Gastrocnemius medialis (tissue), 4 donors: ENCODE data around the gene ZRANB3. TPM values are rescaled to one million over a fixed set of nuclear protein-coding genes. Genes with fewer than 3 reads are reported as not detected.

Experiments used
- ATAC-seq, 2 donors: fragments of 150-250 bp; one replicate each; pipeline ENCODE4 v1.9.1; 2016
- DNase-seq, 2 donors: peaks; one replicate each; pipeline ENCODE4 v3.0.0-alpha.2; 2019
- H3K27ac ChIP-seq, 4 donors: fragments of 200-600 bp; sonication (generic); 1 replicate in 1 of 4; 2 replicates in 3 of 4; pipeline ENCODE4 v1.5.1; 2016 to 2018; ENCODE audit warnings: mild to moderate bottlenecking in 2 of 4, moderate library complexity in 1 of 4
- H3K27me3 ChIP-seq, 3 donors: fragments of 200-600 bp; sonication (generic) in 2 of 3; 1 replicate in 1 of 3; 2 replicates in 2 of 3; pipeline versions ENCODE4 v1.5.1 to v1.6.0; 2016 to 2019; ENCODE audit warnings: mild to moderate bottlenecking in 1 of 3, moderate library complexity in 1 of 3
- H3K36me3 ChIP-seq, 2 donors: fragments of 200-600 bp; sonication (generic) in 1 of 2; one replicate each; pipeline ENCODE4 v1.5.1; 2017 to 2018
- H3K4me1 ChIP-seq, 2 donors: fragments of 200-600 bp; sonication (generic) in 1 of 2; one replicate each; pipeline ENCODE4 v1.5.1; 2016 to 2017; ENCODE audit warnings: mild to moderate bottlenecking in 2 of 2
- H3K4me3 ChIP-seq, 4 donors: fragments of 200-600 bp; sonication (generic) in 3 of 4; 1 replicate in 1 of 4; 2 replicates in 3 of 4; pipeline ENCODE4 v1.5.1; 2016 to 2019; ENCODE audit warnings: mild to moderate bottlenecking in 2 of 4
- H3K9me3 ChIP-seq, 3 donors: fragments of 200-600 bp; sonication (generic) in 2 of 3; 1 replicate in 1 of 3; 2 replicates in 2 of 3; pipeline ENCODE4 v1.5.1; 2016 to 2019
- POLR2A ChIP-seq, 2 donors: fragments of 450-650 bp; IDR thresholded peaks; one replicate each; pipeline ENCODE4 v1.6.1; 2017; ENCODE audit warnings: antibody characterized with exemption in 2 of 2, mild to moderate bottlenecking in 2 of 2, moderate library complexity in 2 of 2
- in situ Hi-C, 4 donors: fragments of 200-750 bp; cut with MboI; loops; one replicate each; pipeline versions ENCODE4 v1.15.0 to v1.8.0; 2017; ENCODE audit warnings: low sequenced_read_pairs in 4 of 4
- intact Hi-C: fragments of 100-400 bp; cut with DNase I; formaldehyde crosslinking; loops from one replicate; pipeline ENCODE4 v1.15.1; 2023; ENCODE audit warnings: low total_unique reads
- total RNA-seq, 4 donors: library from RNA; depleted of rRNA; stranded (reverse); fragments of >200 nt; gene quantifications; one replicate each; pipeline versions ENCODE4 v1.1.0 to v1.2.3, GENCODE V29; 2016
- TF ChIP-seq, protein P1 (sequence below), 5 experiments: fragments of 450-650 bp in 3 of 5; fragments of 200-600 bp in 2 of 5; sonication (generic) in 2 of 5; IDR thresholded peaks in 4 of 5; conservative IDR thresholded peaks in 1 of 5; 1 replicate in 4 of 5; 2 replicates in 1 of 5; pipeline ENCODE4 v1.5.1; 2016 to 2019; ENCODE audit warnings: antibody characterized with exemption in 5 of 5, mild to moderate bottlenecking in 3 of 5, moderate library complexity in 3 of 5

ZRANB3 gene
- total RNA-seq, 4 donors from 2014 or later, result 1.9 to 4.8 (median 2.9) TPM

DNA sequence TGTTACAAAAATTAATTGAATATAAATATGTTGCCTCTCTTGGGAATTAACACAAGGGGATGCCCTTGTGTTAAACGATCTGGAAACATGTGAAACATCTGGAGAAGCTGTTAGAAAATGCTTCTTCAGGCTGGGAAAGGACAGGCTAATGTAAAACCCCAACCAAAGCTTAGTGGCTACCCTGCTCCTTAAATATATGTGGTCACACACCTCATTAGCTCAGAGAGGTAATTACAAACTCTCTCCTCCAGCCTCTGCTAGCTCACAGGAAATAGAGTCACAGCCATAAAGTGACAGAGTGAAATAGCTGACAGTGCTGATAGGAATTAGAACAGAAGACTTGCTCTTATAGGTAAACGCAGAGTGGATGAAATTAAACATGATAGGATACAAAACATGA lies 323.0 kb downstream of the ZRANB3 start:
- Histone ChIP-seq H3K27ac (no peak overlapping the region), H3K4me1 (no peaks in the 10 kb centered on the region), H3K9me3 (no peaks in the 10 kb centered on the region), H3K36me3 (no peaks in the 10 kb centered on the region), H3K27me3 (no peaks in the 10 kb centered on the region), H3K4me3 (no peak overlapping the region)
- TF ChIP-seq, protein P1, sequence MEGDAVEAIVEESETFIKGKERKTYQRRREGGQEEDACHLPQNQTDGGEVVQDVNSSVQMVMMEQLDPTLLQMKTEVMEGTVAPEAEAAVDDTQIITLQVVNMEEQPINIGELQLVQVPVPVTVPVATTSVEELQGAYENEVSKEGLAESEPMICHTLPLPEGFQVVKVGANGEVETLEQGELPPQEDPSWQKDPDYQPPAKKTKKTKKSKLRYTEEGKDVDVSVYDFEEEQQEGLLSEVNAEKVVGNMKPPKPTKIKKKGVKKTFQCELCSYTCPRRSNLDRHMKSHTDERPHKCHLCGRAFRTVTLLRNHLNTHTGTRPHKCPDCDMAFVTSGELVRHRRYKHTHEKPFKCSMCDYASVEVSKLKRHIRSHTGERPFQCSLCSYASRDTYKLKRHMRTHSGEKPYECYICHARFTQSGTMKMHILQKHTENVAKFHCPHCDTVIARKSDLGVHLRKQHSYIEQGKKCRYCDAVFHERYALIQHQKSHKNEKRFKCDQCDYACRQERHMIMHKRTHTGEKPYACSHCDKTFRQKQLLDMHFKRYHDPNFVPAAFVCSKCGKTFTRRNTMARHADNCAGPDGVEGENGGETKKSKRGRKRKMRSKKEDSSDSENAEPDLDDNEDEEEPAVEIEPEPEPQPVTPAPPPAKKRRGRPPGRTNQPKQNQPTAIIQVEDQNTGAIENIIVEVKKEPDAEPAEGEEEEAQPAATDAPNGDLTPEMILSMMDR (IDR thresholded peaks at IDR 0.05 in 4 of 5, conservative IDR thresholded peaks at IDR 0.05 in 1 of 5), result no peak
- ATAC-seq (no peak), DNase-seq (no peak)
- intact Hi-C loops, result no loop called here
- in situ Hi-C loops, result no loop called here

DNA sequence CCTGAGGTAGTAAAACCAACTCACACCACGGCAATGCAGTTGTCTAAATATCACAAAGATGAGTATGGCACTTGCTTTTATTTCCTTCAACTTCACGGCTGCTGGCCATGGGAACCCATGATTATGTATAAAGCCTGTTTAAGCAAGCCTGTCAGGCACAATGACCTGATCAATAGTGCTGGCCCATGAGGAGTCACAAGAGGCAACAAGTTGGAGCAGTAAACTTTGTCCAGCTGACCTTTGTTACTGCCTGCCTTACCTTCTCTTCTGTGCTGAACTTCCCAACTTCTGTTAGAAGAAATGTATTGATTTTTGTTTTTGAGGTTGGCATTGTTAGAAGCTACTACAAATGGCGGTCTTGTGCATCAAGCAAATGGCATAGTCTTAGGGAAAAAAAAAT lies 327.1 kb downstream of the ZRANB3 start:
- no peaks in the 10 kb centered on the region for H3K27me3 ChIP-seq
- intact Hi-C loops, result no loop called here
- H3K4me3 ChIP-seq, result no peak overlapping the region
- ATAC-seq (no peak), DNase-seq (no peak)
- TF ChIP-seq, protein P1 (IDR thresholded peaks at IDR 0.05 in 4 of 5, conservative IDR thresholded peaks at IDR 0.05 in 1 of 5), result no peak
- TF ChIP-seq POLR2A (IDR thresholded peaks at IDR 0.05), result no peak
- no peak overlapping the region for H3K27ac ChIP-seq
- in situ Hi-C loops, result no loop called here
- H3K4me1 ChIP-seq, result no peaks in the 10 kb centered on the region
- H3K36me3 ChIP-seq, result no peaks in the 10 kb centered on the region
- no peaks in the 10 kb centered on the region for H3K9me3 ChIP-seq

DNA sequence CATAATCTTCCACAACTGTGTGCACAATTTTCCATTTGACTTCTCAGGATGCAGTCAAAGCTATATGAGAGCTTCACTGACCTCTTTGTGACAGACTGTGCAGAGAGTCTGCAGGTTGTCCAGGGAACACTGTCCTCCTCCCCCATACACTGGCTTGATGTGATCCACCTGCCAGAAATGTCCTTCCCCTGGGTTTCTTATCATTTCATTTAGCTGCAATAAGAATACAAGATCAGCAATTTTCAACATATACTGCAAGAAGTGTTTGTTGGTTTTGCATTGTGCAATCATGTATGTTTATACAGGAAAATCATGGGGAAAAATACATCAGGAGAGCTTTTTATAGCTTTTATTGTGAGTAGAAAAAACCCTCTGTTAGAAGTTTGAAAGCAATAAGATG lies 328.3 kb downstream of the ZRANB3 start:
- ATAC-seq (no peak), DNase-seq (no peak)
- Histone ChIP-seq H3K27ac (no peak overlapping the region), H3K4me1 (no peaks in the 10 kb centered on the region), H3K36me3 (no peaks in the 10 kb centered on the region), H3K27me3 (no peaks in the 10 kb centered on the region), H3K4me3 (no peak overlapping the region), H3K9me3 (no peaks in the 10 kb centered on the region)
- in situ Hi-C loops, result no loop called here
- intact Hi-C loops, result no loop called here
- TF ChIP-seq, protein P1 (IDR thresholded peaks at IDR 0.05 in 4 of 5, conservative IDR thresholded peaks at IDR 0.05 in 1 of 5), result no peak
- TF ChIP-seq POLR2A (IDR thresholded peaks at IDR 0.05), result no peak

DNA sequence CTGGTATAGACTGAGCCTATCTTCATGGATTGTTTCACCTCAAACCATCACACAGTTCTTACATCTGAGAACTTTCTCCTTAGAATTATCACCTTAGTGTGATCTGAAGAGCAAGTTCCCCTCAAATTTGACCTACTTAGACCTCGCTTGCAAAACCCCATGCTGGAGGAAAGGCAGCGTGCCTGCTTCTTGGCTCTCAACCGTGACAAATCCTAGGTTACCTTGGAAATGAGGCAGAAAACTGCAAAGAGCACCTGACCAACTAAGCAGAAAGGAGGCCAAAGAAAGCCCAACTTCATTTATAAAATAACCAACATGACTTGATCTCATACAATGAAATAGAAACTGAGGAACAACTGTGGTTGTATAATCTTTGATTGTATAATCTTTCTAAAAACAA lies 332.5 kb downstream of the ZRANB3 start:
- H3K9me3 ChIP-seq, result no peaks in the 10 kb centered on the region
- in situ Hi-C loops, result no loop called here
- H3K36me3 ChIP-seq, result no peaks in the 10 kb centered on the region
- no peak overlapping the region for H3K4me3 ChIP-seq
- H3K4me1 ChIP-seq, result no peaks in the 10 kb centered on the region
- H3K27ac ChIP-seq, result no peak overlapping the region
- intact Hi-C loops, result no loop called here
- H3K27me3 ChIP-seq, result no peaks in the 10 kb centered on the region
- TF ChIP-seq, protein P1 (IDR thresholded peaks at IDR 0.05 in 4 of 5, conservative IDR thresholded peaks at IDR 0.05 in 1 of 5), result no peak
- TF ChIP-seq POLR2A (IDR thresholded peaks at IDR 0.05), result no peak
- ATAC-seq, result no peak
- no peak for DNase-seq

DNA sequence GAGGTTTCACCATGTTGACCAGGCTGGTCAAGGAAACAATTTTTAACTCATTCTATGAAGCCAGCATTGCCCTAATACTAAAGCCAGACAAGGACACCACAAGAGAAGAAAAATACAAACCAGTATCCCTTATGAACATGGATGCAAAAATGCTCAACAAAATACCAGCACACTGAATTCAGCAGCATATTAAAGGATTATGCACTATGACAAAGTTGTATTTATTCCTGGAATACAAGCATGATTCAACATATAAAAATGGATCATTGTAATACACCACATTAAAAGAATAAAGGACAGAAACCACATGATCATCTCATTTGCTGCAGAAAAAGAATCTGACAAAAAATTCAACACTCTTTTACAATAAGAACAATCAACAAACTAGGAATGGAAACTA lies 340.2 kb downstream of the ZRANB3 start:
- intact Hi-C loops, result no loop called here
- Histone ChIP-seq H3K27me3 (no peaks in the 10 kb centered on the region), H3K4me3 (no peak overlapping the region), H3K4me1 (no peaks in the 10 kb centered on the region), H3K9me3 (no peaks in the 10 kb centered on the region), H3K27ac (no peak overlapping the region), H3K36me3 (no peaks in the 10 kb centered on the region)
- no peak for TF ChIP-seq POLR2A (IDR thresholded peaks at IDR 0.05)
- TF ChIP-seq, protein P1 (IDR thresholded peaks at IDR 0.05 in 4 of 5, conservative IDR thresholded peaks at IDR 0.05 in 1 of 5), result no peak
- DNase-seq (no peak), ATAC-seq (no peak)
- in situ Hi-C loops, result no loop called here
